ENCODE results near the gene PDIA4.
A peak's percentile ranks its signal among the peaks of the same experiment; 100 is the strongest.

The PDIA4 gene

DNA sequence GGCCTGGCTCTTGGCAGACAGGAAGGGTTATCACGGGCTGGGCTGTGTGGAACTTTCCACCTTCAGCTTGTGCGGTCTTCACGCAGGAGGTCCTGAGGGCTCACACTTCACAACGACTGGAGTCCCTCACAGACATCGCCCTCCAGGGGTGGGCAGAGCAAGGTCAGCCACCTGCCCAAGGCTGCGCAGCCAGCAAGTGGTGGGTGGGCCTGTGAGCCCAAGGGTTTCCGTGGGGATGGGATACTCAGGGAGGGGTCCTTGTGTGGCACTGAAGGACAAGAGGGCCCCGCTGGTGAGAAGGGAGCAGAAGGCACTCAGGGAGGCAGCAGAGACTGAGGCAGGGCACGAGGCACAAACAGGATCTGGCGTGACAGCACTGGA is 22.0 kb downstream of the PDIA4 start:
- H3K27me3 ChIP-seq (ENCODE audit: insufficient read depth, poor library complexity, severe bottlenecking): no peaks in the 10 kb centered on the region
- no peaks in the 10 kb centered on the region for H3K9me3 ChIP-seq (ENCODE audit: severe bottlenecking)
- no peak overlapping the region for H3K4me3 ChIP-seq (ENCODE audit: severe bottlenecking)
- H3K36me3 ChIP-seq (ENCODE audit: low read depth): peaks cover 95% of the 10 kb centered on the region
- no peak; the same call in 2 of the 3 replicates for ATAC-seq (ENCODE audit: low read depth)
- no peaks in the 10 kb centered on the region for H3K4me1 ChIP-seq (ENCODE audit: insufficient read depth, poor library complexity, severe bottlenecking)
- TF ChIP-seq CTCF (IDR thresholded peaks at IDR 0.05; ENCODE audit: poor library complexity, severe bottlenecking): no peak
- no peak for DNase-seq (ENCODE audit: low spot score)
- no peak overlapping the region for H3K27ac ChIP-seq (ENCODE audit: poor library complexity, severe bottlenecking)

DNA sequence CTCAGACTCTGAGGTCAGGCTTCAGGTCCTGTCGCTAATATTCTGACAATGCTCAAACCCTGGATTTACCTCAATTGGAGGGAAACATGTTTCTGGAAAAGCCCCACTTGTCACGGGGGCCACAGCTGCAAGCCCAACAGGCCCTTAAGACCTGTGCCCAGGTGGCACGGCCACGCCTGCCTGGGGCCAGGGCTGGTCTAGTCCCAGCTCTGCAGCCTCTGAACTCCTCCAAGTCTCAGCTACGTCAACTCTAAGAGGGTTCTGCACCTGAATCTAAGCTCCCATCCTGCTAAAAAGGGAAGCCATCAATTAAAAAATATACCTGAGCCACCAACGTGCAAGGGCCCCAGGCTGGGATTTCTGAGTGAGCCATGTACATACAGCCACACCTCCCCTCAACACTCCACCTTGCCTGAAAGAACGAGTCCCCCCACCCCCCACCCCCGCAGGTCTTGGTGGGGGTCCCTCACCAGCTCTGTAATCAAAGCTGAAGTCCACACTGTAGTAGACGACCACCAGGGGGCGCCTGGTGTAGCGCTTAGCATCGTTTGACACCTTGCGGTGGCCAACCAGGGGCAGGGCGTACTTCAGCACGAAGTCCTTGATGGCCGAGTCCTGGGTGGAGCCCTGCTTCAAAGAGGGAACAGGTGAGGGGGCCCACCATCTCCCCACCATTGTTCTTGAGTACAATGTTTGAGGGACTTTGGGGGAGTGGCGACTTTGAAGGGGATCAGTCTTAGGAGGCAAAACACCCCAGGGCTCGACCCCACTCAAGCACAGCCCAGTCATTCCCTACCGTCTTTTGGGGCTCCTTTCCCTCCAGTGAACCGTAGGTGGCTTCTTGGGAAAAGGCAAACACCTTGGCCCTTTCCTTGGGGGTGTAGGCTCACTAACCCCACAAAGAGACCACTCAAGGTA is 22.6 kb downstream of the PDIA4 start:
- Histone ChIP-seq H3K36me3 (ENCODE audit: low read depth) (peaks cover 89% of the 10 kb centered on the region), H3K27ac (ENCODE audit: poor library complexity, severe bottlenecking) (no peak overlapping the region), H3K9me3 (ENCODE audit: severe bottlenecking) (no peaks in the 10 kb centered on the region), H3K27me3 (ENCODE audit: insufficient read depth, poor library complexity, severe bottlenecking) (no peaks in the 10 kb centered on the region), H3K4me1 (ENCODE audit: insufficient read depth, poor library complexity, severe bottlenecking) (no peaks in the 10 kb centered on the region), H3K4me3 (ENCODE audit: severe bottlenecking) (no peak overlapping the region)
- DNase-seq (ENCODE audit: low spot score) (no peak), ATAC-seq (ENCODE audit: low read depth) (peak; percentile 49)
- TF ChIP-seq CTCF (IDR thresholded peaks at IDR 0.05; ENCODE audit: poor library complexity, severe bottlenecking): peak; percentile 80

DNA sequence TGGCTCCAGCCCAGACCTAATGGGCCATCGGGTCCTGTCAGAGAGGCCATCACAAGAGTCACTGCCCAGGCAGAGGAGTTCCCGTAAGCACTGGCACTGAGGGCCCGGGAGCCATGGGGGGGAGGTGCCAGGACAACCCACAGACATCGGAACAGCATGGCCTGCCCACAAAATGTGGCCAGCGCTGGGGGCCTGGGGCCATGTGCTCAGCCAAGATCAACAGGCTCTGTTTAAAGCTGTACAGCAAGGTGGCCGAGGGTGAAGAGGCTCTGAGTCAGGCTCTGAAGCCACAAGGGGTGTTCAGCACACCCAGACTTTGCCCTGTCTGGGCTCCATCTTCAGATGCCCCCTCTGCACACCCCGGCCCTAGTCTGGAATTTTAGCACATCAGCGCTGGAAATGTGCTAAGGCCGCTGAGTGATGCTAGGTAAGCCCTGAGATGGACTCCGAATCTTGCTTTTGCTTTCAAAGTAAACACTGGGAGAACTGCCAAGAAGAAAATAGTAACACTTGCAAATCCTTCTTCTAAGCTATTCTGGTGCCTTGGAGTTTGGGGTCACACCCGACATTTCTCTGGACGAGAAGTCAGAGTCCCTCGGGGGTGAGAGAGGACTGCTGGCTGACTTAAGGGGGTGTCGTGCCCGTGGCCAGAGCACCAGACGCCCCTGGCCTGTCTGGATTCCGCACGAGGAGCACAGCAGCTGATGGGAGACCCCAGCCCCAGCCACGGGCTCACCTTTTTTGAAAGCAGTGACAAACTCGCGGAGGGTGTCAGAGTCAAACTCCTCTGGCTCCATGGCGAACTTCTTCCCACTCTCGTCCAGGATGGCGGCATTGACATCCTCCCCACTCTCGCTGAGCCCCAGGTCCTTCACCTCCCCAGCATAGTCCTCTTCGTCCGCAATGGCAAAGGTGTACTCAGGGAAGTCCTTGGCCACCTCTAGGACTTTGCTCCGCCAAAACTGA is 23.6 kb downstream of the PDIA4 start:
- H3K9me3 ChIP-seq (ENCODE audit: severe bottlenecking): no peaks in the 10 kb centered on the region
- ATAC-seq (ENCODE audit: low read depth) (no peak), DNase-seq (ENCODE audit: low spot score) (no peak)
- H3K4me3 ChIP-seq (ENCODE audit: severe bottlenecking): no peak overlapping the region
- no peak overlapping the region for H3K27ac ChIP-seq (ENCODE audit: poor library complexity, severe bottlenecking)
- H3K36me3 ChIP-seq (ENCODE audit: low read depth): peaks cover 80% of the 10 kb centered on the region
- H3K4me1 ChIP-seq (ENCODE audit: insufficient read depth, poor library complexity, severe bottlenecking): no peaks in the 10 kb centered on the region
- TF ChIP-seq CTCF (IDR thresholded peaks at IDR 0.05; ENCODE audit: poor library complexity, severe bottlenecking): no peak
- no peaks in the 10 kb centered on the region for H3K27me3 ChIP-seq (ENCODE audit: insufficient read depth, poor library complexity, severe bottlenecking)

DNA sequence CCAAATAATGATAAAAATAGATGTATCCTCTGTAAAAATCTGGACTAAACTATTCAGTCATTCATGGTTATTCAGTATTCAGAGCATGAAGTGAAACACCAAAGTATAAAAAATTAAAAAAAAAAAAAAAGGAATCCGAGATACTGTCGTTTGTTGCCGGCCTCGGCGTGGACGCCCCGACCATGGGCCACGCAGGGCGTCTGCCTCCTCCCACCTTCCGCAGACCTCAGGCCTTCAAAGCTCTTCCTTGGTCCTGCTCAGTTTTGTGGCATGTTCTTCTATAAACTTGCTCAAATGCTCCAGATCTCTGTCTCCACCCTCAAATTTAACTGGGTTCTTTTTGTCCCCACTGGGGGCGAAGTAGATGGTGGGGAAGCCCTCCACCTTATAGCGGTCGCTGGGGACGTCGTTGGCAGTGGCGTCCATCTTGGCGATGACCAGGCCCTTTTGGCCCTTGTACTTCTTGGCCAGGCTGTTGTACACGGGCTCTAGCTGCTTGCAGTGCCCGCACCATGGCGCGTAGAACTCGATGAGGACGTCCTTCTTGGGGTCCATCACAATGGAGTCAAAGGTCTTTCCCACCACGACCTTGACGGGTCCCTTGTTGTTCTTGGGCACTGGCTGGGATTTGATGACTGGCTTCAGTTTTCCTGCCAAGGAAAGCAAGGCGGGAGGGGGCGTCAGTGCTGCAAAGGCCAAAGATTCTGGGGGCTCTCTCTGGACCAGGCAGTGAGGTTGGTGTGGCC is 24.6 kb downstream of the PDIA4 start:
- Histone ChIP-seq H3K4me3 (ENCODE audit: severe bottlenecking) (no peak overlapping the region), H3K9me3 (ENCODE audit: severe bottlenecking) (no peaks in the 10 kb centered on the region), H3K27me3 (ENCODE audit: insufficient read depth, poor library complexity, severe bottlenecking) (no peaks in the 10 kb centered on the region), H3K4me1 (ENCODE audit: insufficient read depth, poor library complexity, severe bottlenecking) (no peaks in the 10 kb centered on the region), H3K36me3 (ENCODE audit: low read depth) (peaks cover 70% of the 10 kb centered on the region), H3K27ac (ENCODE audit: poor library complexity, severe bottlenecking) (no peak overlapping the region)
- TF ChIP-seq CTCF (IDR thresholded peaks at IDR 0.05; ENCODE audit: poor library complexity, severe bottlenecking): no peak
- no peak for ATAC-seq (ENCODE audit: low read depth)
- DNase-seq (ENCODE audit: low spot score): no peak

Data from RWPE2 (cell line).